CD4-positive, alpha-beta T cell treated with Interleukin-4 for 1 hour (primary cell): ENCODE results near the gene C5orf34.
"Not testable (repeated sequence)": the region's sequence is repeated elsewhere in the genome, so short reads cannot be mapped to it uniquely, and the experiment has no call there.

ENCODE experiments used
- DNase-seq, 2 donors: peaks; one replicate each; pipeline ENCODE4 v3.0.0-alpha.2; 2020 to 2022

C5orf34 gene

GRCh38 chr5:43514471-43514815, 505 bp downstream of the C5orf34 start:
- peak in 1 of 2 donors; percentile 22 for DNase-seq

DNA sequence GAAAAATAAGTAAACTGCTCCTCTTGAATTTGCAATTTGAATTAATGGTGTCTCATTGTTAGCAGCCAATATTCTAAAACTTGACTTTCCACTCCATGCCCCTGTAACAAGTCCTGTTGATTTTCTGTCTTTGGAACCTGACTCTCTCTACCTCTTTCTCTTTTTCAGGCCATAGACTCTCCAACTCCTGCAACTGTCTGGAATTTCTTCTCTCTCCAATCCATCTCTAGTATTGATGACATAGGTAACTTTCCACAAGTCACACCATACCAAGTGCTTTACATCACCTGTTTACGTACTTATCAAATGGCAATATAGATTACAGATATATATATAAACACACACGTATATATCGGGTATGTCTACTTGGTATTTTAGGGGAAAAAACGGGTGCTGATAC, 923 bp downstream of the C5orf34 start:
- no peak for DNase-seq

DNA sequence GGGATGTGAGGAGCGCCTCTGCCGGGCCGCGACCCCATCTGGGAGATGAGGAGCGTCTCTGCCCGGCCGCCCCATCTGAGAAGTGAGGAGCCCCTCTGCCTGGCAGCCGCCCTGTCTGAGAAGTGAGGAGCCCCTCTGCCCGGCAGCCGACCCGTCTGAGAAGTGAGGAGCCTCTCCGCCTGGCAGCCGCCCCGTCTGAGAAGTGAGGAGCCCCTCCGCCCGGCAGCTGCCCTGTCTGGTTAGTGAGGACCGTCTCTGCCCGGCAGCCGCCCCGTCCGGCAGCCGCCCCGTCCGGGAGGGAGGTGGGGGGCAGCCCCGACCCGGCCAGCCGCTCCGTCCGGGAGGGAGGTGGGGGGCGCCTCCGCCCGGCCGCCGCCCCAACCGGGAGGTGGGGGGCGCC, 3.9 kb downstream of the C5orf34 start:
- not testable (repeated sequence) for DNase-seq

GRCh38 chr5:43498581-43498980, 16.4 kb downstream of the C5orf34 start:
- DNase-seq, result no peak

- DNase-seq, result no peak
Measured at GRCh38 chr5:43497311-43498104, 17.4 kb downstream of the C5orf34 start.

DNA sequence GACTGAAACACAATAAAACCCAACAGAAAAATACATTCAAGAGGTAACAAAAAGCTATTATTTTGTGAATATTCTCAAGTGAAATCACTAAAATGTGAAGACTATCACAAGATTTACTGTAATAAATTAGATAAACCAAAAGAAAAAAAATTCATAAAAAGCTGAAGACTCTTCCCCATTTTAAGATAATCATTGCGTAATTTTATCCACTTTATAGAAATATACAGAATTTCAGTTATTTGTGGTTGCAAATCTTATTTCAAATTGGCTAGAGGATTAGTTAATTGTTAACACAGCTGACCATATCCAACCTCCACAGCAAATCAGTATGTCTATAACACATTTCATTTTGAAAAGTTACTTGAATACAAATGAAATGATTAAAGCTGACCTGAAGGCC, 23.6 kb downstream of the C5orf34 start:
- no peak for DNase-seq

GRCh38 chr5:43486353-43486752, 28.6 kb downstream of the C5orf34 start:
- no peak for DNase-seq

GRCh38 chr5:43485406-43485805, 29.5 kb downstream of the C5orf34 start:
- peak in 1 of 2 donors; percentile 12 for DNase-seq

GRCh38 chr5:43484106-43484849, 30.7 kb downstream of the C5orf34 start:
- DNase-seq, result peak; percentile 90 to 91

- DNase-seq, result peak; percentile 88 to 91
Measured at GRCh38 chr5:43483298-43484105, 31.4 kb downstream of the C5orf34 start, which contains the start of gene TMEM267. TSS of gene TMEM267 (minus strand) at chr5:43483865. CDS start at chr5:43453969, 29,896 bp downstream.

DNA sequence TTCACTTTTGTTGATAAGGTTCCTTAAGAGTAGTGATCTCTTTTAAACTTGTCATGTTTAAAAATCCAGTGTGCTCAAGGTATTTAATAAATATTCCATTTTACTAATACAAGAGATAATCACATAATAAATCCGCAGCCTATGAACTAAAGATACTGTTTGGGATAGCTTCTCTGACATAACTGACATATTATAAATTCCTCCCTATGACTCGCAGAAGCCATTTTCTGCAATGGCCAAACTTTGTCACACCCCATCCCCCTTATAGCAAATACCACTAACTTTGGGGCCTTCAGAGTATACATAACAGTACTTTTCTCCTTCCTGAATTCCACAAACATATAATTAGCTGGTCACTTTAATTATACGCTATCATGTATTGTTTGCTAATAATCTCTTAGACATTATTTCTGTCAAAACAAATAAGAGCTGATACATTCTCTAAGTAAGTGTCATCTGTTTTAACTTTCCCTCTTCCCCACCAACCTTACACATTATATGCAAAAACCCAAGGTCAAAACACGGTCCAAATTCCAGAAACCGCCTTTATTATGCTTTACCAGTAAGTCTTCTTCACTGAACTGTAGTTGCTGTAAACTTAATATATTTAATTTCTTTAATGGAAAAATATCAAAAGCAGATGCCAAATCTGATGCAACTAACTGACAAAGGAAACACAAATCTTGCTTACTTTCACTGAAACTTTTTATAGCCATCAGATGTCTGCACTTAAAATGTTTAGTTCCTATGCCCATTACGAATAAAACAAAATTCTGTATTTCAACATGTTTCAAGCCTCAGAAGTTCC, 32.3 kb downstream of the C5orf34 start:
- no peak for DNase-seq

DNA sequence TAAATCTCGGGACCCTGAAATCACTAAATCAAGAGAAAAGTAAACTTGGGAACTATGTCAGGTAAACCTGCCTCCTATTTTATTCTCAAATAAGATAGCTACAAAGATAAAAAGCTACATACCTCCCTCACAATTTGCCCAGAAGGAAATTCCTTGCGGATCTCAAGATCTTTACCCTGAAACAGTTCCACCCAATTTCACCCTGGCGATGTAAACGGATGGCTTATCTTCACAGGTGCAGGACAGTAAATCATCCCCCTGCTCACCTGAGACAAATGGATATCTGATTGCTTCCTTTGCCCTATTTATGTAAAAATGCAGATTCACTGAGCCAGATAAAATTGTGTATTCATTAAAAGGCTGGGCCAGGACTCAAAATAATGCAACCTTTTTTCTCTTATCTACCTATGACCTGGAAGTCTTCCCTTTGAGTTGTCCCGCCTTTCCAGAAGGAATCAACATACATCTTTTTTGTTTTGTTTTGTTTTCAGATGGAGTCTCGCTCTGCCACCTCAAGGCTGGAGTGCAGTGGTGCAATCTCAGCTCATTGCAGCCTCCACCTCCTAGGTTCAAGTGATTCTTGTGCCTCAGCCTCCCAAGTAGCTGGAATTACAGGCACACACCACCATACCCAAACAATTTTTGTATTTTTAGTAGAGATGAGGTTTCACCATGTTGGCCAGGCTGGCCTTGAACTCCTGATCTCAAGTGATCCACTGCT, 45.1 kb downstream of the C5orf34 start:
- DNase-seq, result no peak

GRCh38 chr5:43467100-43467499, 47.8 kb downstream of the C5orf34 start:
- no peak for DNase-seq

DNA sequence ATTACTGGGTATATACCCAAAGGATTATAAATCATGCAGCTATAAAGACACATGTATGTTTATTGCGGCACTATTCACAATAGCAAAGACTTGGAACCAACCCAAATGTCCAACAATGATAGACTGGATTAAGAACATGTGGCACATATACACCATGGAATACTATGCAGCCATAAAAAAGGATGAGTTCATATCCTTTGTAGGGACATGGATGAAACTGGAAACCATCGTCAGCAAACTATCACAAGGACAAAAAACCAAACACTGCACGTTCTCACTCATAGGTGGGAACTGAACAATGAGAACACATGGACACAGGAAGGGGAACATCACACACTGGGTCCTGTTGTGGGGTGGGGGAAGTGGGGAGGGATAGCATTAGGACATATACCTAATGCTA, 49.5 kb downstream of the C5orf34 start:
- DNase-seq, result not testable (repeated sequence)

- no peak for DNase-seq
Measured at GRCh38 chr5:43461066-43461465, 53.9 kb downstream of the C5orf34 start.

DNA sequence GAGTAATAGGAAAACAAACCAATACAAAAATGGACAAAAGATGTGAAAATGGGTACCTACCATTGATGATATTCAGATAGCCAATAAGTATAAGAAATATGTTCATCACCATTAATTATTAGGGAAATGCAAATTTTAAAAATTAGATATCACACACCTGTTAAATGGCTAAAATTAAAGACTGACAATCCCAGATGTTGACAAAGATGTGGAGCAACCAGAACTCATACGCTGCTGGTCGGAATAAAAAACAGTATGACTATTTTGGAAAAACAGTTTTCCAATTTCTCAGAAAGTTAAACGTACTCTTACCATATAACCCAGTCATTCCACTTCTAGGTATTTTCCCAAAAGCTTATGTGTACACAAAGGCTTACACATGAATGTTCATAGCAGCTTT, 58.4 kb downstream of the C5orf34 start:
- DNase-seq, result no peak

DNA sequence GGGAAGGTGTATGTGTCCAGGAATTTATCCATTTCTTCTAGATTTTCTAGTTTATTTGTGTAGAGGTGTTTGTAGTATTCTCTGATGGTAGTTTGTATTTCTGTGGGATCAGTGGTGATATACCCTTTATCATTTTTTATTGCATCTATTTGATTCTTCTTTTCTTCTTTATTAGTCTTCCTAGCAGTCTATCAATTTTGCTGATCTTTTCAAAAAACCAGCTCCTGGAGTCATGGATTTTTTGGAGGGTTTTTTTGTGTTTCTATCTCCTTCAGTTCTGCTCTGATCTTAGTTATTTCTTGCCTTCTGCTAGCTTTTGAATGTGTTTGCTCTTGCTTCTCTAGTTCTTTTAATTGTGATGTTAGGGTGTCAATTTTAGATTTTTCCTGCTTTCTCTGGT, 73.4 kb downstream of the C5orf34 start:
- not testable (repeated sequence) for DNase-seq

DNA sequence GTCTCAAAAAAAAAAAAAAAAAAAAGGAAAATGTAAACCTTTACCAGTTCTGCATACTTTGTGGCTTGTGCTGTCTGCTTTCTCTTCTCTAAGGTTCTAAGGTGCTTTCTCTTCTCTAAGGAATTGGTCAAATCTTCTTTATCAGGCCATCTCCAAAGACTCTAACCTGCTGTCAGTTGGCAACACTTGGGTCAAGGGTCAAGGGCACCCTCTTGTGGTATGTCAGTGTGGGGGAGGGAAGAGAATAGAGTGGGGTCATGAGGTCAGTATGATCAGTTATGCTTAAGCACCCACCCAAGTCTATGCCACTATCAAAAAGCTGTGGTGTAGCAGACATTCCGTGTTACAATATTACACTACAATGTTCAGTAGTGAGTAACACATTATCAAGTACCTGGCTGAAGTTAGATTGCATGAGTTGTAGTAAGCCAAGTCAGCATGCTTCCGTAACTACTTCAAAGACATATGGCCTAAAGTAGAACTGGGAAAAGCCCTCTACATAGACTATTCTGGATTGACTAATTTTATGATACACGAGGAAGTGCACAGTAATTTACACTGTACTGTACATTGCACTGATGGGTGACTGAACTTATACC, 77.8 kb downstream of the C5orf34 start:
- DNase-seq, result no peak
